ENCODE data around the gene ADGRB3. TPM values are rescaled to one million over a fixed set of nuclear protein-coding genes. Genes with fewer than 3 reads are reported as not detected.

Gene ADGRB3
- total and polyA plus RNA-seq, 4 donors = 0.47 to 24.6 (median 1.9) TPM

DNA sequence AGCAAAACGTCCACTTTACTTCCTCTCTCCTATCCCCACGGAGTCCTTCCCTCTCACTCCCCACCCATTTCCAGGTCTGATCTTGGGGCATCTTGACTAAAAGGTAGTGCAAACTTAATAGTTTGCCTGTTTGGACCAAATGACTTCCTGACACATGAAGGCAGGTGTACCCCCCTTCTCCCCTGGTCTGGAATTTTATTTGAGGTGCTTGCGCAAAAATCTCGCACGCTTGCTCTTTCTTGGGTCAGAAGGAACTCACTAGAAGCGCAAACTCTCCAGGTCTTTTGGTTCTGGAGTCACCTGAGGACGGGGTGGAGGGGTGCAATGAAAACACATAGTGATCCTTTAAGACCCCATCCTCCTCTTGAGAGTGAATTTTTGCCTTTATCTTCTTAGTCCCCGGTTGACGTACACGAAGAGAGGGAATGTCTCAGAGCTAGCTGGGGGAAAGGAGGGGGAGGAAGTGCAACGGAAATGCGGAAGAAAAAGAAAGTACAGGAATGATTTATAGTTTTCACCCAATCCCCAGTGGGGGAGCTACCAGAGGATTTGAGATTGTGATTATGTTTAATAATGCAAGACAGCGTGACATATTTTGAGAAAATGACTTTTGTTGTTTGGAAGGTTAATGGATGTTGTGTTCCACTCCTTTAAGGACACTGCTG lies 4.9 kb downstream of the ADGRB3 start:
- Histone ChIP-seq H3K27ac (ENCODE audit: low read depth in 1 of 2, low read length in 1 of 2) (peak overlapping the region in 1 of 2 donors; percentile 43), H3K36me3 (ENCODE audit: control insufficient read depth in 4 of 4, insufficient read depth in 4 of 4, low read length in 4 of 4) (no peaks in the 10 kb centered on the region), H3K9ac (ENCODE audit: insufficient read depth in 1 of 2, low read length in 2 of 2) (peak overlapping the region in 1 of 2 donors; percentile 72), H3K9me3 (ENCODE audit: control insufficient read depth in 4 of 4, insufficient read depth in 3 of 4, low read length in 3 of 4) (no peaks in the 10 kb centered on the region), H3K4me1 (ENCODE audit: control insufficient read depth in 5 of 5, insufficient read depth in 5 of 5, low read length in 5 of 5) (peaks cover 0 to 54% (median 0%) of the 10 kb centered on the region in 5 donors), H3K27me3 (ENCODE audit: control insufficient read depth in 3 of 3, insufficient read depth in 3 of 3, low read length in 2 of 3) (no peaks in the 10 kb centered on the region), H3K4me3 (no peak overlapping the region)
- 18 to 21% methylated on average over 13 of the region's 13 CpGs for WGBS, 2 donors
- TF ChIP-seq, protein P1, sequence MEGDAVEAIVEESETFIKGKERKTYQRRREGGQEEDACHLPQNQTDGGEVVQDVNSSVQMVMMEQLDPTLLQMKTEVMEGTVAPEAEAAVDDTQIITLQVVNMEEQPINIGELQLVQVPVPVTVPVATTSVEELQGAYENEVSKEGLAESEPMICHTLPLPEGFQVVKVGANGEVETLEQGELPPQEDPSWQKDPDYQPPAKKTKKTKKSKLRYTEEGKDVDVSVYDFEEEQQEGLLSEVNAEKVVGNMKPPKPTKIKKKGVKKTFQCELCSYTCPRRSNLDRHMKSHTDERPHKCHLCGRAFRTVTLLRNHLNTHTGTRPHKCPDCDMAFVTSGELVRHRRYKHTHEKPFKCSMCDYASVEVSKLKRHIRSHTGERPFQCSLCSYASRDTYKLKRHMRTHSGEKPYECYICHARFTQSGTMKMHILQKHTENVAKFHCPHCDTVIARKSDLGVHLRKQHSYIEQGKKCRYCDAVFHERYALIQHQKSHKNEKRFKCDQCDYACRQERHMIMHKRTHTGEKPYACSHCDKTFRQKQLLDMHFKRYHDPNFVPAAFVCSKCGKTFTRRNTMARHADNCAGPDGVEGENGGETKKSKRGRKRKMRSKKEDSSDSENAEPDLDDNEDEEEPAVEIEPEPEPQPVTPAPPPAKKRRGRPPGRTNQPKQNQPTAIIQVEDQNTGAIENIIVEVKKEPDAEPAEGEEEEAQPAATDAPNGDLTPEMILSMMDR (IDR thresholded peaks at IDR 0.05; ENCODE audit: control extremely low read depth, extremely low read depth) = no peak
- no peak for ATAC-seq (ENCODE audit: insufficient read depth, low FRiP score)
- peak in 2 of 3 donors; percentile 62 to 71 for DNase-seq

DNA sequence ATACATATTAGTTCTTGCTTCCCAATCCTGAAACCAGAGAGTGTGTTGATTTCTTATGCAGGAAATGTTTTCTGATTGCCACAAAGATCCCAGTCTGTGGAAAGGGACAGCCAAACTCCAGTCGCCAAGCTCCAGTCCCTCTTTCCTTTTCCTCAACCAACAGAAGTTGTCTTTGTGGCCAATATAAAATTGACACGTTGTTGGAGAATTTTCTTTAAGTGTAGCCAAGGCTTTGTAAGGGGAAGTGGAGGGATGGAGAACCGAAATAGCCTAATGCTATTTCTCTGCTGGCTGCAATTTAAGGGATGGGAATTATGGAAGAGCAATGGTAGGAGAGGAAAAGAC lies 5.4 kb downstream of the ADGRB3 start:
- peak overlapping the region in 1 of 2 donors; percentile 57 for H3K27ac ChIP-seq (ENCODE audit: low read depth in 1 of 2, low read length in 1 of 2)

GRCh38 chr6:68641172-68641571 lies 6.1 kb downstream of the ADGRB3 start:
- Histone ChIP-seq H3K4me1 (ENCODE audit: control insufficient read depth in 5 of 5, insufficient read depth in 5 of 5, low read length in 5 of 5) (peaks cover 0 to 54% (median 0%) of the 10 kb centered on the region in 5 donors), H3K4me3 (no peak overlapping the region), H3K9me3 (ENCODE audit: control insufficient read depth in 4 of 4, insufficient read depth in 3 of 4, low read length in 3 of 4) (no peaks in the 10 kb centered on the region), H3K27ac (ENCODE audit: low read depth in 1 of 2, low read length in 1 of 2) (no peak overlapping the region), H3K36me3 (ENCODE audit: control insufficient read depth in 4 of 4, insufficient read depth in 4 of 4, low read length in 4 of 4) (no peaks in the 10 kb centered on the region), H3K27me3 (ENCODE audit: control insufficient read depth in 3 of 3, insufficient read depth in 3 of 3, low read length in 2 of 3) (no peaks in the 10 kb centered on the region), H3K9ac (ENCODE audit: insufficient read depth in 1 of 2, low read length in 2 of 2) (peak overlapping the region; percentile 3 to 72)
- TF ChIP-seq, protein P1 (IDR thresholded peaks at IDR 0.05; ENCODE audit: control extremely low read depth, extremely low read depth) = no peak
- 78 to 82% methylated on average over 2 of the region's 2 CpGs for WGBS, 2 donors
- DNase-seq (no peak), ATAC-seq (ENCODE audit: insufficient read depth, low FRiP score) (no peak)

More for the DNA sequence above, 5.4 kb downstream of the ADGRB3 start:
- ATAC-seq (ENCODE audit: insufficient read depth, low FRiP score) (no peak), DNase-seq (peak in 1 of 3 donors; percentile 61)
- TF ChIP-seq, protein P1 (IDR thresholded peaks at IDR 0.05; ENCODE audit: control extremely low read depth, extremely low read depth) = no peak
- Histone ChIP-seq H3K4me3 (no peak overlapping the region), H3K9me3 (ENCODE audit: control insufficient read depth in 4 of 4, insufficient read depth in 3 of 4, low read length in 3 of 4) (no peaks in the 10 kb centered on the region), H3K4me1 (ENCODE audit: control insufficient read depth in 5 of 5, insufficient read depth in 5 of 5, low read length in 5 of 5) (peaks cover 0 to 54% (median 0%) of the 10 kb centered on the region in 5 donors), H3K36me3 (ENCODE audit: control insufficient read depth in 4 of 4, insufficient read depth in 4 of 4, low read length in 4 of 4) (no peaks in the 10 kb centered on the region), H3K9ac (ENCODE audit: insufficient read depth in 1 of 2, low read length in 2 of 2) (peak overlapping the region in 1 of 2 donors; percentile 72), H3K27me3 (ENCODE audit: control insufficient read depth in 3 of 3, insufficient read depth in 3 of 3, low read length in 2 of 3) (no peaks in the 10 kb centered on the region)
- 9 to 11% methylated on average over 3 of the region's 3 CpGs for WGBS, 2 donors

- H3K9ac ChIP-seq (ENCODE audit: insufficient read depth in 1 of 2, low read length in 2 of 2) = no peak overlapping the region
- no peaks in the 10 kb centered on the region for H3K27me3 ChIP-seq (ENCODE audit: control insufficient read depth in 3 of 3, insufficient read depth in 3 of 3, low read length in 2 of 3)
- DNase-seq = no peak
- no peak overlapping the region for H3K4me3 ChIP-seq
- TF ChIP-seq, protein P1 (IDR thresholded peaks at IDR 0.05; ENCODE audit: control extremely low read depth, extremely low read depth) = no peak
- H3K27ac ChIP-seq (ENCODE audit: low read depth in 1 of 2, low read length in 1 of 2) = no peak overlapping the region
- no peak for ATAC-seq (ENCODE audit: insufficient read depth, low FRiP score)
- H3K4me1 ChIP-seq (ENCODE audit: control insufficient read depth in 5 of 5, insufficient read depth in 5 of 5, low read length in 5 of 5) = peaks cover 0 to 54% (median 0%) of the 10 kb centered on the region in 5 donors
- no peaks in the 10 kb centered on the region for H3K36me3 ChIP-seq (ENCODE audit: control insufficient read depth in 4 of 4, insufficient read depth in 4 of 4, low read length in 4 of 4)
- no peaks in the 10 kb centered on the region for H3K9me3 ChIP-seq (ENCODE audit: control insufficient read depth in 4 of 4, insufficient read depth in 3 of 4, low read length in 3 of 4)
Observed at GRCh38 chr6:68642081-68642480, 7.0 kb downstream of the ADGRB3 start.
